Dendritic cell treated with granulocyte-macrophage colony-stimulating factor and Interleukin-4, amounts not matched to agents 40 ng/mL and 50 ng/mL, for 4 days (primary cell): Measurements from ENCODE around the gene ADI1.

ENCODE experiments used
- H3K27ac Mint-ChIP-seq: one replicate; pipeline ENCODE4 v1.8.0; 2022; ENCODE audit warnings: mild to moderate bottlenecking, mixed read lengths
- H3K27me3 Mint-ChIP-seq: one replicate; pipeline ENCODE4 v1.8.0; 2022; ENCODE audit warnings: mild to moderate bottlenecking, mixed read lengths
- H3K36me3 Mint-ChIP-seq: one replicate; pipeline ENCODE4 v1.8.0; 2022; ENCODE audit warnings: low read depth, mixed read lengths
- H3K4me1 Mint-ChIP-seq: one replicate; pipeline ENCODE4 v1.8.0; 2022; ENCODE audit warnings: low read depth, mixed read lengths
- H3K4me3 Mint-ChIP-seq: one replicate; pipeline ENCODE4 v1.8.0; 2022; ENCODE audit warnings: mild to moderate bottlenecking, moderate library complexity, mixed read lengths
- H3K9me3 Mint-ChIP-seq: one replicate; pipeline ENCODE4 v1.8.0; 2022; ENCODE audit warnings: mixed read lengths
- intact Hi-C: fragments of 100-400 bp; cut with micrococcal nuclease; formaldehyde crosslinking; loops from one replicate; pipeline ENCODE4 v1.15.0; 2022

Gene ADI1

GRCh38 chr2:3519255-3520205 lies at the start of gene ADI1:
Gene ADI1, minus strand, starts transcription at chr2:3519531. Its CDS starts 44 bp downstream, at chr2:3519487.
- peaks cover 45% of the 10 kb centered on the region for H3K36me3 Mint-ChIP-seq
- H3K27ac Mint-ChIP-seq, result peak within 1 kb of the TSS; percentile 95
- H3K27me3 Mint-ChIP-seq, result no peaks in the 10 kb centered on the region
- intact Hi-C loops, result loop anchor here (1.0 to 5.0 kb wide), 2 partner anchors 56 to 137 kb away; partner anchors contain the start of gene RPS7
- peak within 1 kb of the TSS; percentile 94 for H3K4me3 Mint-ChIP-seq
- peaks cover 12% of the 10 kb centered on the region for H3K9me3 Mint-ChIP-seq
- H3K4me1 Mint-ChIP-seq, result peaks cover 41% of the 10 kb centered on the region

- Mint-ChIP-seq H3K27ac (no peak overlapping the region), H3K27me3 (no peaks in the 10 kb centered on the region), H3K9me3 (no peaks in the 10 kb centered on the region), H3K4me3 (no peak overlapping the region), H3K4me1 (no peaks in the 10 kb centered on the region), H3K36me3 (no peaks in the 10 kb centered on the region)
- intact Hi-C loops, result no loop called here
Observed at GRCh38 chr2:3566806-3567205, 47.5 kb upstream of the ADI1 start.

GRCh38 chr2:3565117-3565516 lies 45.8 kb upstream of the ADI1 start:
- intact Hi-C loops, result no loop called here
- Mint-ChIP-seq H3K9me3 (no peaks in the 10 kb centered on the region), H3K4me3 (no peak overlapping the region), H3K4me1 (no peaks in the 10 kb centered on the region), H3K36me3 (no peaks in the 10 kb centered on the region), H3K27ac (no peak overlapping the region), H3K27me3 (no peaks in the 10 kb centered on the region)

GRCh38 chr2:3563521-3563976 lies 44.2 kb upstream of the ADI1 start:
- intact Hi-C loops, result no loop called here
- Mint-ChIP-seq H3K27ac (no peak overlapping the region), H3K4me1 (no peaks in the 10 kb centered on the region), H3K27me3 (no peaks in the 10 kb centered on the region), H3K36me3 (no peaks in the 10 kb centered on the region), H3K9me3 (no peaks in the 10 kb centered on the region), H3K4me3 (no peak overlapping the region)

DNA sequence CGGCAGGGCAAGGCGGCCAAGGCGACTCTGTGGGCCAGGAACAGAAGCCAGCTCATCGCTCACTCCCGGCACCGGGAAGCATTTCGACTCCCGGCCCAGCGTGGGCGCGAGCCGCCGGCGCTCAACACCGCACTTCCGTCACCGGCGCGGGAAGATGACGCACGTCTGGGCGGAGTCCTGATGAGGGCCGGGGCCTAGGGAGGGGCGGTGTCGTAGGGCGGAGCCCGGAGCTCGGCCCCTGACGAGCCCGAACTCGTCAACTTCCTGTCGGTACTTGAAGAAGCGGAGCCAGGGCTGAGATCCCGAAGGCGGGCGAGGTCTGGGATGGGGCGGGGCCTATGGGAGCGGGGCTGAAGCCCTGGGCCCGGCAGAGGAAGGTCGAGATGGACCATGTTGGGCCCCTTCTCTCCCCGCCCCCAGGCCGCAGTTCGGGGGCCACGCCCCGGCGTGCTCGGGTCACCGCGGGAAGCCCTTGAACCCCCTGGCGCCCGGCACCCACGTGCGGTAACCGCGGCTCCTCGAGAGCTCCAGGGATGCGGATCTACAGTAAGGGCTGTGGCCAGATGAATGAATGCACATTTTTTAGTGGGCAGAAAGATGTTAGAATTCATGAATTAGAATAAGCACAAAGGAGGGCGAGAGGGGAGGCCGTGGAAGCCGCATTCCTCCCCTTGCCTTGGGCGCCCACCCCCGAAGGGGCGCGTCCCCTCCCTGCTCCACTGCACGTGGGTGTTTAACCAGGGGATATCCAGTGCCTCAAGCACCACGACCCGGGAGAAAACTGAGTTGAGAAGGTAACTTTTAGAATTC lies 39.1 kb upstream of the ADI1 start, which contains the start of gene RNASEH1:
TSS of gene RNASEH1 (minus strand) at position 129 of the 810 bp plus-strand sequence. CDS start at position 56, 73 bp downstream.
- Mint-ChIP-seq H3K27me3 (no peaks in the 10 kb centered on the region), H3K27ac (peak within 1 kb of the TSS; percentile 95), H3K4me1 (peaks cover 9% of the 10 kb centered on the region), H3K9me3 (no peaks in the 10 kb centered on the region), H3K4me3 (peak within 1 kb of the TSS; percentile 86), H3K36me3 (peaks cover 41% of the 10 kb centered on the region)
- intact Hi-C loops, result loop anchor here (1.0 kb wide), 3 partner anchors 17 to 181 kb away; partner anchors contain the start of genes EIPR1 and RPS7

DNA sequence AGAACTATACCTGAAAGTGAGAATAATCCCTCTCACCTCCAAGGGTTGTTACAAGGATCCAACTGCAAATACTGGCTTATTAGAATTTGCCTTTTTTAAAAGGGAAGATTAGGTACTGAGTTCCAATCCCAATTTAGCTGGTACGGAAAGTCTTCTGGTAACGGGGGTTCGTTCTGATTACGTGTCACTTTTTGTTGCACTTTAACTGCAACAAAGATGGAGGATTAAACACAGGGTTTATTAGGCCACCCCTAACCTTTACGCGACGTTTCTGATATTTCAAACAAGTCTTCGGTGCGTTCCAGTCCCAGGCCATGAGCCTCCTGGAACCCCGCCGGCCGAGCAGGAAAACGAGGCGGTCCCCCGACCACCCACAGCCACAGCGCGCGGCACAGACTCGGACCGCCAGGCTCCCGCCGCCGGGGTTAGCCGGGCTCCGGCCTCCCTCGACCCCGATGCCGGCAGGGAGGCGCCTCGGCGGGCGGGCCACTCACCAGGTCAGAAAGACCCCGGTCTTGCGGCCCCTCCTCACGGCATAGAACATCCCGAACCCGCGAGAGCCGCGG lies 38.4 kb upstream of the ADI1 start:
- Mint-ChIP-seq H3K27me3 (no peaks in the 10 kb centered on the region), H3K4me3 (peak overlapping the region; percentile 86), H3K36me3 (peaks cover 44% of the 10 kb centered on the region), H3K27ac (peak overlapping the region; percentile 95), H3K9me3 (no peaks in the 10 kb centered on the region), H3K4me1 (peaks cover 9% of the 10 kb centered on the region)
- intact Hi-C loops, result loop anchor here (1.0 kb wide), 3 partner anchors 18 to 180 kb away; partner anchors contain the start of genes EIPR1 and RPS7

GRCh38 chr2:3553946-3554345 lies 34.6 kb upstream of the ADI1 start:
- H3K27me3 Mint-ChIP-seq, result no peaks in the 10 kb centered on the region
- H3K9me3 Mint-ChIP-seq, result no peaks in the 10 kb centered on the region
- peaks cover 9% of the 10 kb centered on the region for H3K4me1 Mint-ChIP-seq
- H3K4me3 Mint-ChIP-seq, result no peak overlapping the region
- H3K27ac Mint-ChIP-seq, result no peak overlapping the region
- H3K36me3 Mint-ChIP-seq, result peaks cover 82% of the 10 kb centered on the region
- intact Hi-C loops, result no loop called here

DNA sequence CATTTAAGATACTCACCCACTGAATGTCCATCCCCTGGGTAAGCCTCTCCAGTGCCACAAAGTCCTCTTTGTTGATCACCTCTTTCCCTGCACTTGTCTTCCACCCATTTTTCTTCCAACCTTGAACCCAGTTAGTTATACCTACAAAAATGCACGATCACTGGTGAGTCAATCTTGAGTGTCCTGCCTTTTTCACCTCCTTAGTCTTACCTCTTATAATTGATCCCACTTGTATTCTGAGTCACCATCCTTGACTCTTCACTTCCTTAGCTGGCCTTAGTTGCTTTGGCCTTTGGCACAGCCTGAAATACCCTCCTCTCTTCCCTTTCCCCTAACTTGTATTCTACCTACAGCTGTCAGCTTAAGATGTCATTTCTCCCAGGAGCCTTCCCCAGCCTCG lies 28.6 kb upstream of the ADI1 start:
- intact Hi-C loops, result no loop called here

DNA sequence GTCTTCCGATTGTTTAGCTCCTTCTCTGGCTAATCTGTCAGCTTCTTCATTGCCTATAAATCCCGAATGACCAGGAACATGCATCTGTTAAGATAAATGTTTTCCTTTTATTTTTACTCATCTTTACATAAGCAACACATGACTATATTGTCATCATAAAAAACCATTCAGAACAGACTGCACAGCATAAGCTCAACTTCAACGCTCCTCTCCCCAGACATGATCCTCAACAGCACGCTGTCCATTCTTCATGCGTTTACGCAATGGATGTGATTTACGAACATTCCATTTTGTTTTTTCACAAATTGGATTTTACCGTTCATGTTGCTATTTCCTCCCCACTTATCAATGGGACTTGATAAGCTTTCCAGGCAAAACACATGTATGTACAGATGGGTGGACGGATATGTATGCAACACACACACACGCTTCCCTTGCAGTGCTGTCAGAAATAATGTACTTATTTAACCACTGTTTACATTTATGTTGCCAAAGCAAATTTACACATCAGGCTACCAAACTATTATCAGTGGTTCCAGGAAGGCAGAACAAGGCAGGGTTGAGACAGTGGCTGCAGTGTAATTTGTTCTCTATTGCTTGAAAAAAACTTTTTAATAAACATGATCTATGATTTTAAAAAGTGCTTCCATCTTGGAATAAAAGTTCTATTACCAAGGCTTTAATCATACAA lies 26.6 kb upstream of the ADI1 start:
- Mint-ChIP-seq H3K36me3 (peaks cover 100% of the 10 kb centered on the region), H3K27ac (no peak overlapping the region), H3K4me1 (no peaks in the 10 kb centered on the region), H3K4me3 (no peak overlapping the region), H3K27me3 (no peaks in the 10 kb centered on the region), H3K9me3 (no peaks in the 10 kb centered on the region)
- intact Hi-C loops, result no loop called here

More for the DNA sequence above, 28.6 kb upstream of the ADI1 start:
- peaks cover 100% of the 10 kb centered on the region for H3K36me3 Mint-ChIP-seq
- H3K27ac Mint-ChIP-seq, result no peak overlapping the region
- H3K4me1 Mint-ChIP-seq, result no peaks in the 10 kb centered on the region
- H3K27me3 Mint-ChIP-seq, result no peaks in the 10 kb centered on the region
- no peaks in the 10 kb centered on the region for H3K9me3 Mint-ChIP-seq
- H3K4me3 Mint-ChIP-seq, result no peak overlapping the region

- Mint-ChIP-seq H3K27ac (no peak overlapping the region), H3K36me3 (peaks cover 89% of the 10 kb centered on the region), H3K4me1 (no peaks in the 10 kb centered on the region), H3K27me3 (no peaks in the 10 kb centered on the region), H3K9me3 (no peaks in the 10 kb centered on the region), H3K4me3 (no peak overlapping the region)
- intact Hi-C loops, result no loop called here
Observed at GRCh38 chr2:3543023-3543683, 23.8 kb upstream of the ADI1 start.

DNA sequence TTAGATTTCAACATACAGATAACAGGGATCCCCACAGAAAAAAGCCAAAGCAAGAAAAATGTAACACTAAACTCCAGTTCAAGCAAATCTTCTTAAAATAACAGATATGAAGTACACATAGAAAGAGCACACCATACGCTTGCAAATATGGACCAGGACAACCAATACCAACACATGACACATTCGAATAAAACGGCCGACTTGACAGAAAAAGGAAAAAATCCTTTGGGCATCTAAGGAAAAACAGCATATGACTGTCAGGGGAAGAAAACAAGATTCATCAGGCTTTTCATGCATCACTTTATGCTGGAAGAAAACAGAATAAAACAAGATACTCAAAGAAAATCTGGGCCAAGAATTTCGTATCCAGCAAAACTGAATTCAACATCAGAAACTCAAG lies 22.8 kb upstream of the ADI1 start:
- intact Hi-C loops, result no loop called here
- H3K4me3 Mint-ChIP-seq, result no peak overlapping the region
- H3K4me1 Mint-ChIP-seq, result no peaks in the 10 kb centered on the region
- no peaks in the 10 kb centered on the region for H3K9me3 Mint-ChIP-seq
- H3K36me3 Mint-ChIP-seq, result peaks cover 79% of the 10 kb centered on the region
- H3K27ac Mint-ChIP-seq, result no peak overlapping the region
- no peaks in the 10 kb centered on the region for H3K27me3 Mint-ChIP-seq

GRCh38 chr2:3539836-3540235 lies 20.5 kb upstream of the ADI1 start:
- Mint-ChIP-seq H3K9me3 (no peaks in the 10 kb centered on the region), H3K4me3 (no peak overlapping the region), H3K36me3 (peaks cover 56% of the 10 kb centered on the region), H3K27me3 (no peaks in the 10 kb centered on the region), H3K27ac (no peak overlapping the region), H3K4me1 (peaks cover 17% of the 10 kb centered on the region)
- intact Hi-C loops, result no loop called here
